Ovary (tissue), 3 donors: ENCODE data around the gene TMEM178A.

Source experiments
- CTCF ChIP-seq, 3 donors: fragments of 450-650 bp in 2 of 3; fragments of 200-600 bp in 1 of 3; IDR thresholded peaks; one replicate each; pipeline versions ENCODE4 v1.5.1 to v1.8.0; 2016 to 2022; ENCODE audit warnings: antibody characterized with exemption in 3 of 3, mild to moderate bottlenecking in 1 of 3
- EP300 ChIP-seq: sonication (generic); formaldehyde crosslinking; IDR thresholded peaks from one replicate; pipeline ENCODE4 v1.6.1; 2017; ENCODE audit warnings: antibody characterized with exemption
- POLR2A ChIP-seq: fragments of 450-650 bp; IDR thresholded peaks from one replicate; pipeline ENCODE4 v1.6.1; 2017; ENCODE audit warnings: antibody characterized with exemption, mild to moderate bottlenecking, moderate library complexity
- donor health status: DM: no; HTN: no; CAD: no.

GRCh38 chr2:39682066-39682692, 16.5 kb downstream of the TMEM178A start:
- no peak for TF ChIP-seq CTCF (IDR thresholded peaks at IDR 0.05)
- no peak for TF ChIP-seq POLR2A
- TF ChIP-seq EP300: no peak
